ENCODE measurements around the gene NFATC3. TPM values are rescaled to one million over a fixed set of nuclear protein-coding genes. Genes with fewer than 3 reads are reported as not detected.
"Not testable (repeated sequence)": the region's sequence is repeated elsewhere in the genome, so short reads cannot be mapped to it uniquely, and the experiment has no call there.

NFATC3 gene
- total RNA-seq, 1 experiment from 2014 or later = 33.0 TPM

DNA sequence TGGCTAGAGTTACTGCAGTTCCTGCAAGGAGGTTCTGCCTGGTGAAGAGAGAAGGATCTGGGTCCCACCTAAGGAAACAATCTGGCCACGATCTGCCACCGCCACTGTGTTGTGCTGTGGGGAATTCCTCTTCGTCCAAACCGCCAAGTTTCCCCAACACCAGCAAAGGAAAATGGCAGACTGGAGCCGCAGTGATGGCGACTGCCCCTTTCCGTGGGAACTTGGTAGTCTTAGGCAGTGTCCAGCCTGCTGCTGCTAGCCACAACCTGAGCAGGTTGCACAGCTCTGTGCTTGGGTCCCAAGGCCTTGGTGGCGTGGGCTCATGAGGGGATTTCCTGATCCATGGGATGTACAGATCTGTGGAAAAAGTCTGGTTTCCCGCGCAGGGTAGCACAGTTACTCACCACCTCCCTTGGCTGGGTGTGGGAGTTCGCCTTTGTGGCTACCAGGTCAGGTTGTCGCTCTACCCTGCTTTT, 28.6 kb downstream of the NFATC3 start:
- no peak overlapping the region for H2BK20ac ChIP-seq (ENCODE audit: low read depth, low read length, poor library complexity, severe bottlenecking)
- H3K27ac ChIP-seq (ENCODE audit: insufficient read length, low read depth, low read length) = no peak overlapping the region
- H3K4me3 Mint-ChIP-seq = no peak overlapping the region
- no peaks in the 10 kb centered on the region for H3K9me3 ChIP-seq (ENCODE audit: control insufficient read depth, low read depth, low read length)
- H4K8ac ChIP-seq (replicated peaks; ENCODE audit: insufficient read length, low read depth, low read length) = no peak overlapping the region
- H3K27me3 ChIP-seq (ENCODE audit: insufficient read depth, low read length) = no peaks in the 10 kb centered on the region; the same call in 1 of the 2 replicates
- H2BK12ac ChIP-seq (ENCODE audit: insufficient read length, low read depth, low read length) = no peak overlapping the region
- H3K4me1 Mint-ChIP-seq = peaks cover 5 to 11% of the 10 kb centered on the region in 2 experiments; a peak in 3 of 4 replicates
- no peaks in the 10 kb centered on the region for H3K23me2 ChIP-seq (ENCODE audit: insufficient read length, low read depth, low read length, poor library complexity, severe bottlenecking)
- no peak overlapping the region for H2AK5ac ChIP-seq (ENCODE audit: insufficient read length, low read length)
- H3K4ac ChIP-seq (ENCODE audit: low read depth, low read length) = no peak overlapping the region
- H3K79me1 ChIP-seq (ENCODE audit: insufficient read depth, low read depth, low read length, poor library complexity, severe bottlenecking) = peaks cover 12% of the 10 kb centered on the region
- H2BK15ac ChIP-seq (ENCODE audit: low read depth, low read length) = no peak overlapping the region
- H3K14ac ChIP-seq (ENCODE audit: insufficient read depth, low read length) = no peak overlapping the region
- no peak for DNase-seq
- no peak overlapping the region for H4K5ac ChIP-seq (ENCODE audit: insufficient read length, low read depth, low read length)
- H3T11ph ChIP-seq (ENCODE audit: low read length) = no peak overlapping the region
- WGBS (ENCODE audit: extremely low coverage, insufficient read length, low lambda C conversion rate) = no CpG with 5 or more reads among the region's 12 CpGs
- no peaks in the 10 kb centered on the region; the same call in 1 of the 2 replicates for H3K27me3 Mint-ChIP-seq (ENCODE audit: low read depth)
- TF ChIP-seq, protein P1, sequence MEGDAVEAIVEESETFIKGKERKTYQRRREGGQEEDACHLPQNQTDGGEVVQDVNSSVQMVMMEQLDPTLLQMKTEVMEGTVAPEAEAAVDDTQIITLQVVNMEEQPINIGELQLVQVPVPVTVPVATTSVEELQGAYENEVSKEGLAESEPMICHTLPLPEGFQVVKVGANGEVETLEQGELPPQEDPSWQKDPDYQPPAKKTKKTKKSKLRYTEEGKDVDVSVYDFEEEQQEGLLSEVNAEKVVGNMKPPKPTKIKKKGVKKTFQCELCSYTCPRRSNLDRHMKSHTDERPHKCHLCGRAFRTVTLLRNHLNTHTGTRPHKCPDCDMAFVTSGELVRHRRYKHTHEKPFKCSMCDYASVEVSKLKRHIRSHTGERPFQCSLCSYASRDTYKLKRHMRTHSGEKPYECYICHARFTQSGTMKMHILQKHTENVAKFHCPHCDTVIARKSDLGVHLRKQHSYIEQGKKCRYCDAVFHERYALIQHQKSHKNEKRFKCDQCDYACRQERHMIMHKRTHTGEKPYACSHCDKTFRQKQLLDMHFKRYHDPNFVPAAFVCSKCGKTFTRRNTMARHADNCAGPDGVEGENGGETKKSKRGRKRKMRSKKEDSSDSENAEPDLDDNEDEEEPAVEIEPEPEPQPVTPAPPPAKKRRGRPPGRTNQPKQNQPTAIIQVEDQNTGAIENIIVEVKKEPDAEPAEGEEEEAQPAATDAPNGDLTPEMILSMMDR (conservative IDR thresholded peaks at IDR 0.05) = no peak
- H3K9me3 Mint-ChIP-seq = peaks cover 20 to 22% of the 10 kb centered on the region in 2 experiments
- no peak overlapping the region for H4K91ac ChIP-seq (ENCODE audit: insufficient read length, low read depth, low read length)
- no peak overlapping the region for H3K18ac ChIP-seq (ENCODE audit: insufficient read length, low read depth, low read length)
- H2BK120ac ChIP-seq (ENCODE audit: low read depth, low read length, poor library complexity, severe bottlenecking) = no peak overlapping the region
- peaks cover 12 to 24% (median 16%) of the 10 kb centered on the region in 3 experiments for H3K36me3 Mint-ChIP-seq (ENCODE audit: insufficient read depth in 1 of 3, low read depth in 3 of 3)
- peaks cover 7% of the 10 kb centered on the region; the same call in 1 of the 2 replicates for H3K79me2 ChIP-seq (ENCODE audit: insufficient read depth, low read length)
- no peak overlapping the region for H3K9ac ChIP-seq (ENCODE audit: extremely low read depth, insufficient read length, low read length)
- no peak overlapping the region; a peak in 1 of 7 replicates for H3K27ac Mint-ChIP-seq
- H2AFZ ChIP-seq (ENCODE audit: low read length) = no peak overlapping the region
- no peaks in the 10 kb centered on the region for H4K20me1 ChIP-seq (ENCODE audit: control insufficient read depth, insufficient read depth, insufficient read length)
- H3K4me2 ChIP-seq (ENCODE audit: insufficient read depth, insufficient read length, low read length) = no peak overlapping the region
- no peaks in the 10 kb centered on the region; the same call in 1 of the 2 replicates for H3K4me1 ChIP-seq (ENCODE audit: insufficient read depth, low read length)
- H3K56ac ChIP-seq (ENCODE audit: insufficient read length, low read depth, low read length) = no peak overlapping the region
- no peak overlapping the region for H2BK5ac ChIP-seq (ENCODE audit: insufficient read length, low read length)
- H3K23ac ChIP-seq (ENCODE audit: insufficient read length, low read depth, low read length) = no peak overlapping the region

DNA sequence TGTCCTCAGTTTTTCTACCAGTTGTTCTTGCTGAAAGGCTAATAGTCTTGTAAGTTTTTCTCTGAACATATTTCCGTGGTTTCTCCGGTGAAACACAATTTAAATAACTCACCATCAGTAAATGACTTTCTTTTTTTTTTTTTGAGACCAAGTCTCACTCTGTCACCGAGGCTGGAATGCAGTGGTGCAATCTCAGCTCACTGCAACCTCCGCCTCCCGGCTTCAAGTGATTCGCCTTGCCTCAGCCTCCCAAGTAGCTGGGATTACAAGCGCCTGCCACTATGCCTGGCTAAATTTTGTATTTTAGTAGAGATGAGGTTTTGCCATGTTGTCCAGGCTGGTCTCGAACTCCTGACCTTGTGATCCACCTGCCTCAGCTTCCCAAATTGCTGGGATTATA, 29.8 kb downstream of the NFATC3 start:
- not testable (repeated sequence) for H3K4me1 ChIP-seq (ENCODE audit: insufficient read depth, low read length); H4K20me1 ChIP-seq (ENCODE audit: control insufficient read depth, insufficient read depth, insufficient read length); H3K56ac ChIP-seq (ENCODE audit: insufficient read length, low read depth, low read length); H3K18ac ChIP-seq (ENCODE audit: insufficient read length, low read depth, low read length); H3K27me3 Mint-ChIP-seq (ENCODE audit: low read depth); H3K27me3 ChIP-seq (ENCODE audit: insufficient read depth, low read length); H3K9ac ChIP-seq (ENCODE audit: extremely low read depth, insufficient read length, low read length); H3T11ph ChIP-seq (ENCODE audit: low read length); DNase-seq; H3K4me3 Mint-ChIP-seq; H3K4me2 ChIP-seq (ENCODE audit: insufficient read depth, insufficient read length, low read length); H2AK5ac ChIP-seq (ENCODE audit: insufficient read length, low read length); H2BK120ac ChIP-seq (ENCODE audit: low read depth, low read length, poor library complexity, severe bottlenecking); H2BK5ac ChIP-seq (ENCODE audit: insufficient read length, low read length); H3K4me1 Mint-ChIP-seq; H3K27ac ChIP-seq (ENCODE audit: insufficient read length, low read depth, low read length); H3K79me1 ChIP-seq (ENCODE audit: insufficient read depth, low read depth, low read length, poor library complexity, severe bottlenecking); H4K91ac ChIP-seq (ENCODE audit: insufficient read length, low read depth, low read length); H3K14ac ChIP-seq (ENCODE audit: insufficient read depth, low read length); H2BK12ac ChIP-seq (ENCODE audit: insufficient read length, low read depth, low read length); H4K5ac ChIP-seq (ENCODE audit: insufficient read length, low read depth, low read length); H3K79me2 ChIP-seq (ENCODE audit: insufficient read depth, low read length); H2BK15ac ChIP-seq (ENCODE audit: low read depth, low read length); H3K23ac ChIP-seq (ENCODE audit: insufficient read length, low read depth, low read length); H2BK20ac ChIP-seq (ENCODE audit: low read depth, low read length, poor library complexity, severe bottlenecking); H3K4ac ChIP-seq (ENCODE audit: low read depth, low read length); H2AFZ ChIP-seq (ENCODE audit: low read length); H3K9me3 ChIP-seq (ENCODE audit: control insufficient read depth, low read depth, low read length); H3K23me2 ChIP-seq (ENCODE audit: insufficient read length, low read depth, low read length, poor library complexity, severe bottlenecking); H4K8ac ChIP-seq (replicated peaks; ENCODE audit: insufficient read length, low read depth, low read length)
- Mint-ChIP-seq H3K27ac (peak overlapping the region in 1 of 3 experiments; percentile 76; a peak in 1 of 7 replicates), H3K36me3 (ENCODE audit: insufficient read depth in 1 of 3, low read depth in 3 of 3) (peaks cover 5 to 13% (median 9%) of the 10 kb centered on the region in 3 experiments; a peak in 6 of 7 replicates), H3K9me3 (peaks cover 11% of the 10 kb centered on the region in 2 experiments)
- no CpG with 5 or more reads among the region's 8 CpGs for WGBS (ENCODE audit: extremely low coverage, insufficient read length, low lambda C conversion rate)
